HG02642 (cell line): ENCODE data around the gene CD79A.

ENCODE experiments used
- ATAC-seq: cut with Tn5 transposase; IDR thresholded peaks from one replicate; pipeline ENCODE4 v1.9.1; 2021; ENCODE audit warnings: mild to moderate bottlenecking; ENCODE audit not compliant: unreplicated experiment, poor library complexity

Gene CD79A

GRCh38 chr19:41929536-41930071 is 52.5 kb downstream of the CD79A start:
- no peak for ATAC-seq

GRCh38 chr19:41930322-41930722 is 53.2 kb downstream of the CD79A start:
- no peak for ATAC-seq
